GM21367 (cell line): ENCODE measurements around the gene AP5Z1.

Source experiments
- ATAC-seq: cut with Tn5 transposase; IDR thresholded peaks from one replicate; pipeline ENCODE4 v1.9.1; 2021; ENCODE audit not compliant: unreplicated experiment

AP5Z1 gene

GRCh38 chr7:4837803-4838625, 62.6 kb downstream of the AP5Z1 start:
- no peak for ATAC-seq

DNA sequence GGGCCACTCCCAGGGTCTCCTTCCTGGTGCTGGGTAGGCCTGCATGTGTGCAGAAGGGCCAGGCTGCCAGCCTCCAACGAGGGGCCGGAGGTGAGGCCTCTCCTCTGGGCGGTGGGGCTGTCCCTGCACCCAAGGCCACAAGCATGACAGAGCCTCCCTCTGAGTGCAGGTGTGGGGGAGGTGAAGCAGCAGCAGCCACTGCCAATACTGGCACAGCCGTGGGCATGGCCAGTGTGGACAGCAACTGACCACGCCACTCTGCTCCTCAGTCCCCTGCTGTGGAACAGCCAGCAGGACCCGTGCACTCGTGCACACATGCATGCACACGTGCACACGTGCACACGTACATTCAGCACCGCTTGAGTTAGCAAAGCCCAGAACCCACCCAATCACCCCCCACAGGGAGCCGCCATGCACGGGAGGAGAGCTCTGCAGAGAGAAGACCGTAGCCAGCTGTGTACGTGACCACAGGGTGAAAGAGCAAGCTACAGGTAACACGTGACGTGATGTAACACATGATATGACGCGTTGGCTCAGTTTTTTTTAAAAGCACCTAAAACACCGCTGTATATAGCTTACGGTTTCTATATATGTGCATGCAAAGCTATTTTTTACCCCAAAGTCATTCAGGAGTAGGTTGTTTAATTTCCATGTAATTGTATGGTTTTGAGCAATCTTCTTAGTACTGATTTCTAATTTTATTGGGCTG, 63.4 kb downstream of the AP5Z1 start:
- no peak for ATAC-seq

DNA sequence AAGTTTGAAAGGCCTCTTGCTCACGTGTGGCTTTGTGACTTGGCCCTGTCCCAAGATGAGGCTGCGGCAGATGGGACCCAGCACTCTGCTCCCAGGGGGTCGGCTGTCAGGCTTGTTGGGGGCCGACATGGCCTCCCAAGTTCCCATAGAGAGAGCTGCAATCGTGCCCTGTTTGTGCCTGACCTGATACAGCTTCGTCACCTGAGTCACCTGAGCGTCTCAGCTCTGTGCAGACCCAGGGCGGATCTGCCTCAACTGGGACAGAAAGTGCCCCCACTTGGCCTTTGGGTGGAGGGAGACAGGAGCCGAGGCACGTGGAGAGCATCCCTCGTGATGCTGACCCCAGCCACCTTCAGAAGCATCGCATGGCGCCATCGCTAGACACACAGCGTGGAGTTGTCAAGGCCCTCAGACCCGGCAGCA, 64.7 kb downstream of the AP5Z1 start:
- ATAC-seq = no peak
